ENCODE data around the gene RAB3B. TPM values are rescaled to one million over a fixed set of nuclear protein-coding genes. Genes with fewer than 3 reads are reported as not detected.

Gene RAB3B
- total RNA-seq, 1 donor from 2014 or later = 32.8 TPM

DNA sequence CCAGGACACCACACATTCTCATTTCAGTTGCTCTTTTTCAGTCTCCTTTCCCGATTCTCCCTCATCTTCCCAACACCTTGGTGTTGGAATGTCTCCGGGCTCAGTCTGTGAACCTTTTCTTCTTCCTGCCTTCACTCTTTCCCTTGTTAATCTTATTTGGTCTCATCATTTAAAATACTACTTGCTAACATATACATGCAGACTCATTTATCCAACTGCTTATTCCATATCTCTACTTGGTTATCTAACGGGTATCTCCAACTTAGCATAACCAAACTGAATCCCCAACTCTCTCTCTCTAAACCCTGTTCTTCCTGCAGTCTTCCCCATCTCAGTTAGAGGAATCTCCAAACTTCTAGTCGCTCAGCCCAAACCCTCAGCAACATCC lies 26.2 kb downstream of the RAB3B start:
- no peak for DNase-seq (ENCODE audit: low spot score)
- Mint-ChIP-seq H3K9me3 (ENCODE audit: low read depth) (no peaks in the 10 kb centered on the region), H3K4me1 (ENCODE audit: low read depth) (peaks cover 4% of the 10 kb centered on the region), H3K27ac (ENCODE audit: unreplicated experiment) (no peak overlapping the region), H3K4me3 (ENCODE audit: unreplicated experiment) (no peak overlapping the region), H3K36me3 (ENCODE audit: low read depth) (peaks cover 3% of the 10 kb centered on the region), H3K27me3 (ENCODE audit: low read depth) (no peaks in the 10 kb centered on the region)
- TF ChIP-seq, protein P1, sequence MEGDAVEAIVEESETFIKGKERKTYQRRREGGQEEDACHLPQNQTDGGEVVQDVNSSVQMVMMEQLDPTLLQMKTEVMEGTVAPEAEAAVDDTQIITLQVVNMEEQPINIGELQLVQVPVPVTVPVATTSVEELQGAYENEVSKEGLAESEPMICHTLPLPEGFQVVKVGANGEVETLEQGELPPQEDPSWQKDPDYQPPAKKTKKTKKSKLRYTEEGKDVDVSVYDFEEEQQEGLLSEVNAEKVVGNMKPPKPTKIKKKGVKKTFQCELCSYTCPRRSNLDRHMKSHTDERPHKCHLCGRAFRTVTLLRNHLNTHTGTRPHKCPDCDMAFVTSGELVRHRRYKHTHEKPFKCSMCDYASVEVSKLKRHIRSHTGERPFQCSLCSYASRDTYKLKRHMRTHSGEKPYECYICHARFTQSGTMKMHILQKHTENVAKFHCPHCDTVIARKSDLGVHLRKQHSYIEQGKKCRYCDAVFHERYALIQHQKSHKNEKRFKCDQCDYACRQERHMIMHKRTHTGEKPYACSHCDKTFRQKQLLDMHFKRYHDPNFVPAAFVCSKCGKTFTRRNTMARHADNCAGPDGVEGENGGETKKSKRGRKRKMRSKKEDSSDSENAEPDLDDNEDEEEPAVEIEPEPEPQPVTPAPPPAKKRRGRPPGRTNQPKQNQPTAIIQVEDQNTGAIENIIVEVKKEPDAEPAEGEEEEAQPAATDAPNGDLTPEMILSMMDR (IDR thresholded peaks at IDR 0.05) = no peak

DNA sequence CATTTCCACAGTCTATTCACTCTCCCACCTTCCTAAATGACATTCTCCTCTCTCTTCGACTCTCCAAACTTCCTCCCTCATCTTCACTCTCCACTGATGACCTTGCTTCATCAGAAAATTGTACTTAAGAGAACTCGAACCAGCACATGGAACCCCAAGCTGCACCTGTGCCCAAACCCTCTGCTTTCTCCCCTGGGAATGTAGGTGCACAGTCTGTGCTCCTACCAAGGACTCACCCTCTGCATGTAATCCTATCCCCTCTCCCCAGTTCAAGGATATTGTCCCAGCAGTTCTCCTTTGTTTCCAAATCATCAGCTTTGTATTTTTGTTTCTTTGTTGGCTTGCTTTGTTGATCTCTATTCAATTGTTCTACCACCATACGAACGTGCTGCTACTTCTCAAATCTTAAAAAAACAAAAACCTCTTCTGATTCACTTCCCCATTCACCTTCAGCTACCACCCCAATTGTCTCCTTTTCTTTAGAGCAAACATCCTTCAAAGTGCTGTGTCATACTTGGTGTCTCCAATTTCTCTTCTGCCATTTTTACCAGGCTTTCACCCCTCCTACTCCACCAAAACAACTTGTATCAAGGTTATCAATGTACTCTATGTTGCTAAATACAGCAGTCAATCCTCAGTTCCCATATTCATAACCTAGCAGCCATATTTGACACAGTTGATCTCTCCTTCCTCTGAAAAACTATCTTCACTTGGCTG lies 26.8 kb downstream of the RAB3B start:
- no peak overlapping the region for H3K27ac Mint-ChIP-seq (ENCODE audit: unreplicated experiment)

DNA sequence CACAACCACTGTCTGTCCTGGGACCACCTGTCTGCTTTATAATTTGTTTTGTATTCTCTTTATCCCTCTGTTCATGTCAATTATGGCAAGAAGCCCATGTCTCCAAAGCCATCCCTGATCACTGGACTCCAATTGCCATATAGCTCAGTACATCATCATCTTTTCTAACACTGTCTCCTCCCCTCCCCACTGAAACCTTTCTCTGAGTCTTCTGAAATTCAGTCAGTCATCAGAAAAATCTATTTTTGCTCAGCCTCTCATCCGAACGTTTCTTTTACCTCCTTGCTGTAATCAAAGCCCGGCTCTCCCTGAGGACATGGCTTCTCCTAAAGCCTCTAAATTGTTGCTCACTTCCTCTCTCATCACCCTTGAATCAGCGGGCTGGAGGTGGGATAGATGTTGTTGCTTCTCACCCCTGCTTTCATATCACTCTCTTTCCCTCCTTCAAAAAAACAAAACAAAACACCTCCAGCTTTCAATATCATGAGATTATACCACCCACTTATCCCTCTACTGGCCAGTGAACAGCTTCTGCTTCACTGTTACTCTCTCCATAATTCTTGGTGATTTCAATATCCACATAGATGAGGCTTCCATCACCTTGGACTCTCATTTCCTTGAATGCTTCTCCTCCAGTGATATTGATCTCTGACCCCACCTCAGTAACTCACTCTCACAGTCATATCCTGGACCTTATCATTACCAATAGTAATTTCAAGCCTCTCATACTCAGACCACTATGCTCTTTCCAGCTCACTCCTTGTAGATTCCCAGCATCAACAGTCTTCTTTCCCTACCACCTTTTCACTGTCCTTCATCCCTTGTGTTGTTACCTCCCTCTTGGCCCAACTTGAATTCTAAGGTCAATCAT lies 27.8 kb downstream of the RAB3B start:
- no peak overlapping the region for H3K27ac Mint-ChIP-seq (ENCODE audit: unreplicated experiment)
- TF ChIP-seq, protein P1 (IDR thresholded peaks at IDR 0.05) = no peak
- no peaks in the 10 kb centered on the region for H3K4me1 Mint-ChIP-seq (ENCODE audit: low read depth)
- H3K36me3 Mint-ChIP-seq (ENCODE audit: low read depth) = peaks cover under 1% of the 10 kb centered on the region
- no peak overlapping the region for H3K4me3 Mint-ChIP-seq (ENCODE audit: unreplicated experiment)
- no peak for DNase-seq (ENCODE audit: low spot score)
- H3K27me3 Mint-ChIP-seq (ENCODE audit: low read depth) = no peaks in the 10 kb centered on the region
- no peaks in the 10 kb centered on the region for H3K9me3 Mint-ChIP-seq (ENCODE audit: low read depth)

More for the DNA sequence above, 26.8 kb downstream of the RAB3B start:
- no peaks in the 10 kb centered on the region for H3K9me3 Mint-ChIP-seq (ENCODE audit: low read depth)
- H3K27me3 Mint-ChIP-seq (ENCODE audit: low read depth) = no peaks in the 10 kb centered on the region
- H3K4me3 Mint-ChIP-seq (ENCODE audit: unreplicated experiment) = no peak overlapping the region
- H3K4me1 Mint-ChIP-seq (ENCODE audit: low read depth) = no peaks in the 10 kb centered on the region
- no peak for DNase-seq (ENCODE audit: low spot score)
- TF ChIP-seq, protein P1 (IDR thresholded peaks at IDR 0.05) = no peak
- H3K36me3 Mint-ChIP-seq (ENCODE audit: low read depth) = peaks cover 3% of the 10 kb centered on the region

DNA sequence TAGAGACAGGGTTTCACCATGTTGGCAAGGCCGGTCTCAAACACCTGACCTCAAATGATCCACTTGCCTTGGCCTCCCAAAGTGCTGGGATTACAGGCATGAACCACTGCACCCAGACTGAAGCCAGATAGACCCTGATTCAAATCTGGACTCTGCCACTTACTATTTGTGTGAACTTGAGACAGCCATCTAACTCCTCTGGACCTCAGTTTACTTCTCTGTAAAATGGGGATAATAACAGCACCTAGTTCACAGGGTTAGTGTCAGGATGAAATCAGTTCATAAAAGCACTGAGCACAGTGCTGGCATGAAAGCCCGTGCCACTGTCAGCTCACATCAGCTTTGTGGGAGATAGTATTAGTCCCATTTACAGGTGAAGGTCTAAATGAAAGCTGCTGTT lies 28.5 kb downstream of the RAB3B start:
- Mint-ChIP-seq H3K27ac (ENCODE audit: unreplicated experiment) (no peak overlapping the region), H3K4me1 (ENCODE audit: low read depth) (peaks cover 3% of the 10 kb centered on the region), H3K27me3 (ENCODE audit: low read depth) (no peaks in the 10 kb centered on the region), H3K36me3 (ENCODE audit: low read depth) (no peaks in the 10 kb centered on the region), H3K9me3 (ENCODE audit: low read depth) (no peaks in the 10 kb centered on the region), H3K4me3 (ENCODE audit: unreplicated experiment) (no peak overlapping the region)
- TF ChIP-seq, protein P1 (IDR thresholded peaks at IDR 0.05) = no peak
- DNase-seq (ENCODE audit: low spot score) = no peak

DNA sequence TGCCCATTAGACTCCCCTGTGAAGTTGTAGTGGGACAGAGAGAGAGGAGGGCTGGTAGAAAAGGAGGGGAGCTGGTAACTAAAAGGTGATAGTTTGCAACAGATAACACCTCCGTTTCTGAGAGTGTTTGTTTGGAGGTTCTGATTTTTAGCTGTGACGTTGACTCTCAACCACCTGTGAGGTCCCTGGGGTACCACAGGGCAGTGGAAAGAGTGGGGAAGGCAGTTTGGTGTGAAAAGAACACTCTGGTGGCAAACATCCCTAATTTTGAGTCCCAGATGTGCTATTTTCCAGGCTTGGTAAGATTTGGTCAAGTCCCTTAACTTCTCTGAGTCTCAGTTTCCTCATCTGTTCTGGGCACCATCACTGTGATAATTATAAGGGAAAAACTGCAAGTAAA lies 29.3 kb downstream of the RAB3B start:
- no peak overlapping the region for H3K4me3 Mint-ChIP-seq (ENCODE audit: unreplicated experiment)
- peaks cover 10% of the 10 kb centered on the region for H3K4me1 Mint-ChIP-seq (ENCODE audit: low read depth)
- H3K36me3 Mint-ChIP-seq (ENCODE audit: low read depth) = no peaks in the 10 kb centered on the region
- H3K27ac Mint-ChIP-seq (ENCODE audit: unreplicated experiment) = no peak overlapping the region
- TF ChIP-seq, protein P1 (IDR thresholded peaks at IDR 0.05) = no peak
- H3K9me3 Mint-ChIP-seq (ENCODE audit: low read depth) = no peaks in the 10 kb centered on the region
- no peaks in the 10 kb centered on the region for H3K27me3 Mint-ChIP-seq (ENCODE audit: low read depth)
- no peak for DNase-seq (ENCODE audit: low spot score)

All from chondrocyte (in vitro differentiated cells).